ENCODE data around the gene CFAP57. TPM values are rescaled to one million over a fixed set of nuclear protein-coding genes. Genes with fewer than 3 reads are reported as not detected.

CFAP57 gene
- total and polyA plus RNA-seq, 9 of the 15 experiments (the other 6 are each of a cell fraction or from before 2014, with no cell fraction given), result 0.04 to 0.22 (median 0.07) TPM; not detected in 3

DNA sequence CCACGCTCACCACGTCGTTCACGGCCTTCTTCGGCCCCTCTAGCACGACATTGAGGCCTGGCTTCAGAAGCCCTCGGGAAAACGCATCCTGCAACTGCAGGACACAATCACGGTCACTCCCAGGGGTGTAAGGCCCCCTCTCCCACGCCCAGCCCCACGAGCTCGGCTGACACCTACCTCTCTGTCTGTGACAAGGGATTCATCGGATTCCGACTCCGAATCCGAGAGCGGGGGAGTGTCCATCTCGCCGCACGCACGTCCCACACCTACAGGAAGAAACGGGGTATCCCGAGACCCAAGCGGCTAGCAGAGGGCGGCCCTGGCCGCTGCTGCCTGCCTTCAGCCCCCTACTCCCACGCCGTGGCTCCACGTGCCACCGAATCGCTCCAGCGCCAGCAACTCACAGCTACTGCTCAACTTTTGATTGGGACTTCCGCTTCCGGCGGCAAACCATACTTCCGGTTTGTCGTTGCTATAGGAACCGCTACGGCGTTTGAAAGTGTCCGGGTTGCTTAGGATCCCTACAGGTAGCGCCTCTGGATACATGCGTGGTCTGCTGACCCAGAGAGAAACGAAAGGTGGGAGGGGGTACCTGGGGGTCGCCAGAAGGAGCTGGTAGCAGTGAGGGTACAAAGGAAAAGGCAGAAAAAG lies at the start of gene CFAP57, which contains the start of gene EBNA1BP2 (continued):
- TF ChIP-seq BHLHE40 (IDR thresholded peaks at IDR 0.05; ENCODE audit: low read length) (peak; percentile 84), ZNF431 (CRISPR knock-in tag; IDR thresholded peaks at IDR 0.05) (no peak; the same call in 1 of the 2 replicates), SAFB2 (IDR thresholded peaks at IDR 0.05; ENCODE audit: borderline replicate concordance, low read depth, low read length, severe bottlenecking) (no peak), ZNF707 (CRISPR knock-in tag; conservative IDR thresholded peaks at IDR 0.05) (no peak), EZH2 (IDR thresholded peaks at IDR 0.05; ENCODE audit: borderline replicate concordance, low read depth, low read length) (no peak), POLR2AphosphoS5 (IDR thresholded peaks at IDR 0.05; ENCODE audit: control insufficient read depth, insufficient read depth, low read depth, low read length) (peak; percentile 77), ZC3H8 (IDR thresholded peaks at IDR 0.05) (no peak), NUFIP1 (IDR thresholded peaks at IDR 0.05; ENCODE audit: partially characterized antibody) (no peak), ZNF316 (IDR thresholded peaks at IDR 0.05) (no peak), MAFF (IDR thresholded peaks at IDR 0.05; ENCODE audit: low read length) (no peak), NCOA2 (IDR thresholded peaks at IDR 0.05; ENCODE audit: partially characterized antibody in 2 of 2) (no peak), TEAD4 (IDR thresholded peaks at IDR 0.05; ENCODE audit: low read length) (no peak), TEAD4 (CRISPR knock-in tag; IDR thresholded peaks at IDR 0.05; ENCODE audit: borderline replicate concordance) (no peak), CC2D1A (IDR thresholded peaks at IDR 0.05) (no peak), NR4A1 (CRISPR knock-in tag; IDR thresholded peaks at IDR 0.05) (no peak), NR4A1 (tag; IDR thresholded peaks at IDR 0.05) (no peak), CHCHD3 (CRISPR knock-in tag; IDR thresholded peaks at IDR 0.05) (no peak), E2F3 (CRISPR knock-in tag; IDR thresholded peaks at IDR 0.05) (peak; percentile 40; the same call in 1 of the 2 replicates), BDP1 (IDR thresholded peaks at IDR 0.05; ENCODE audit: insufficient read depth, insufficient read length) (no peak), ZNF324 (CRISPR knock-in tag; IDR thresholded peaks at IDR 0.05) (no peak), CCAR2 (IDR thresholded peaks at IDR 0.05; ENCODE audit: low read depth, low read length) (no peak), CBX3 (IDR thresholded peaks at IDR 0.05; ENCODE audit: borderline replicate concordance in 1 of 2, low read length in 2 of 2) (no peak; a peak in 1 of 3 replicates)
- TF ChIP-seq, protein P1, sequence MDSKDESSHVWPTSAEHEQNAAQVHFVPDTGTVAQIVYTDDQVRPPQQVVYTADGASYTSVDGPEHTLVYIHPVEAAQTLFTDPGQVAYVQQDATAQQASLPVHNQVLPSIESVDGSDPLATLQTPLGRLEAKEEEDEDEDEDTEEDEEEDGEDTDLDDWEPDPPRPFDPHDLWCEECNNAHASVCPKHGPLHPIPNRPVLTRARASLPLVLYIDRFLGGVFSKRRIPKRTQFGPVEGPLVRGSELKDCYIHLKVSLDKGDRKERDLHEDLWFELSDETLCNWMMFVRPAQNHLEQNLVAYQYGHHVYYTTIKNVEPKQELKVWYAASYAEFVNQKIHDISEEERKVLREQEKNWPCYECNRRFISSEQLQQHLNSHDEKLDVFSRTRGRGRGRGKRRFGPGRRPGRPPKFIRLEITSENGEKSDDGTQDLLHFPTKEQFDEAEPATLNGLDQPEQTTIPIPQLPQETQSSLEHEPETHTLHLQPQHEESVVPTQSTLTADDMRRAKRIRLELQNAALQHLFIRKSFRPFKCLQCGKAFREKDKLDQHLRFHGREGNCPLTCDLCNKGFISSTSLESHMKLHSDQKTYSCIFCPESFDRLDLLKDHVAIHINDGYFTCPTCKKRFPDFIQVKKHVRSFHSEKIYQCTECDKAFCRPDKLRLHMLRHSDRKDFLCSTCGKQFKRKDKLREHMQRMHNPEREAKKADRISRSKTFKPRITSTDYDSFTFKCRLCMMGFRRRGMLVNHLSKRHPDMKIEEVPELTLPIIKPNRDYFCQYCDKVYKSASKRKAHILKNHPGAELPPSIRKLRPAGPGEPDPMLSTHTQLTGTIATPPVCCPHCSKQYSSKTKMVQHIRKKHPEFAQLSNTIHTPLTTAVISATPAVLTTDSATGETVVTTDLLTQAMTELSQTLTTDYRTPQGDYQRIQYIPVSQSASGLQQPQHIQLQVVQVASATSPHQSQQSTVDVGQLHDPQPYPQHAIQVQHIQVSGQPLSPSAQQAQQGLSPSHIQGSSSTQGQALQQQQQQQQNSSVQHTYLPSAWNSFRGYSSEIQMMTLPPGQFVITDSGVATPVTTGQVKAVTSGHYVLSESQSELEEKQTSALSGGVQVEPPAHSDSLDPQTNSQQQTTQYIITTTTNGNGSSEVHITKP (IDR thresholded peaks at IDR 0.05; ENCODE audit: partially characterized antibody), result no peak
- TF ChIP-seq, protein P2, sequence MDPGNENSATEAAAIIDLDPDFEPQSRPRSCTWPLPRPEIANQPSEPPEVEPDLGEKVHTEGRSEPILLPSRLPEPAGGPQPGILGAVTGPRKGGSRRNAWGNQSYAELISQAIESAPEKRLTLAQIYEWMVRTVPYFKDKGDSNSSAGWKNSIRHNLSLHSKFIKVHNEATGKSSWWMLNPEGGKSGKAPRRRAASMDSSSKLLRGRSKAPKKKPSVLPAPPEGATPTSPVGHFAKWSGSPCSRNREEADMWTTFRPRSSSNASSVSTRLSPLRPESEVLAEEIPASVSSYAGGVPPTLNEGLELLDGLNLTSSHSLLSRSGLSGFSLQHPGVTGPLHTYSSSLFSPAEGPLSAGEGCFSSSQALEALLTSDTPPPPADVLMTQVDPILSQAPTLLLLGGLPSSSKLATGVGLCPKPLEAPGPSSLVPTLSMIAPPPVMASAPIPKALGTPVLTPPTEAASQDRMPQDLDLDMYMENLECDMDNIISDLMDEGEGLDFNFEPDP (CRISPR knock-in tag; IDR thresholded peaks at IDR 0.05), result no peak
- TF ChIP-seq, protein P3, sequence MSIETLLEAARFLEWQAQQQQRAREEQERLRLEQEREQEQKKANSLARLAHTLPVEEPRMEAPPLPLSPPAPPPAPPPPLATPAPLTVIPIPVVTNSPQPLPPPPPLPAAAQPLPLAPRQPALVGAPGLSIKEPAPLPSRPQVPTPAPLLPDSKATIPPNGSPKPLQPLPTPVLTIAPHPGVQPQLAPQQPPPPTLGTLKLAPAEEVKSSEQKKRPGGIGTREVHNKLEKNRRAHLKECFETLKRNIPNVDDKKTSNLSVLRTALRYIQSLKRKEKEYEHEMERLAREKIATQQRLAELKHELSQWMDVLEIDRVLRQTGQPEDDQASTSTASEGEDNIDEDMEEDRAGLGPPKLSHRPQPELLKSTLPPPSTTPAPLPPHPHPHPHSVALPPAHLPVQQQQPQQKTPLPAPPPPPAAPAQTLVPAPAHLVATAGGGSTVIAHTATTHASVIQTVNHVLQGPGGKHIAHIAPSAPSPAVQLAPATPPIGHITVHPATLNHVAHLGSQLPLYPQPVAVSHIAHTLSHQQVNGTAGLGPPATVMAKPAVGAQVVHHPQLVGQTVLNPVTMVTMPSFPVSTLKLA (conservative IDR thresholded peaks at IDR 0.05), result peak; percentile 99 to 100

Data from K562 (cell line).